ENCODE data around the gene AXL.

Gene AXL

DNA sequence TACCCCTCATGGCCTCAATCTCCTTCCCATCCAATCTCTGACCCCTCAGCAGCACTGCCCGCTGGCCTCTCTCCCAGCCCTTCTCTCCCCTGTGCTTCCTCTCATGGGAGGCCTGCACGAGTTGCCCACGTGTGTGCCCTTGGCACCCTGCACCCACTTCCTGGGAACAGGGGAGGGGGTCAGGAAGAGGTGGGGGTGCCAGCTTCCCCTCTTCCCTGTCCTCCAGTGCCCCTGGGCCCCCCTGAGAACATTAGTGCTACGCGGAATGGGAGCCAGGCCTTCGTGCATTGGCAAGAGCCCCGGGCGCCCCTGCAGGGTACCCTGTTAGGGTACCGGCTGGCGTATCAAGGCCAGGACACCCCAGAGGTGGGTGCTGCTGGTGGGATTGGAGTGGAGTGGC is 19.2 kb downstream of the AXL start:
- no peak for DNase-seq

DNA sequence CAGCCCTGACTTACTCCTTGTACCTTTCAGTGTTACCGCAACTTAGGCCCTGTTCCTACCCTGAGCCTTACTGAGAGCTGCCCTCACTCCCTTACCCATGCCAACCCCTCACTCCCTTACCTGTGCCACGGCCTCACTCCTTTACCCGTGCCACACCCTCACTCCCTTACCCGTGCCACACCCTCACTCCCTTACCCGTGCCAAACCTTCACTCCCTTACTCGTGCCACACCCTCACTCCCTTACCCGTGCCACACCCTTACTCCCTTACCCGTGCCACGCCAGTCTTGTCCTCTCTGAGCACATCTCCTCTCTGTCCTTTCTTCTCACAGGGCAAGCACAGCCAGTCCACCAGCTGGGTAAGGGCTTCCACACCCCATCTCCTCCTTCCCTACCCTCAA is 20.3 kb downstream of the AXL start:
- no peak for DNase-seq

DNA sequence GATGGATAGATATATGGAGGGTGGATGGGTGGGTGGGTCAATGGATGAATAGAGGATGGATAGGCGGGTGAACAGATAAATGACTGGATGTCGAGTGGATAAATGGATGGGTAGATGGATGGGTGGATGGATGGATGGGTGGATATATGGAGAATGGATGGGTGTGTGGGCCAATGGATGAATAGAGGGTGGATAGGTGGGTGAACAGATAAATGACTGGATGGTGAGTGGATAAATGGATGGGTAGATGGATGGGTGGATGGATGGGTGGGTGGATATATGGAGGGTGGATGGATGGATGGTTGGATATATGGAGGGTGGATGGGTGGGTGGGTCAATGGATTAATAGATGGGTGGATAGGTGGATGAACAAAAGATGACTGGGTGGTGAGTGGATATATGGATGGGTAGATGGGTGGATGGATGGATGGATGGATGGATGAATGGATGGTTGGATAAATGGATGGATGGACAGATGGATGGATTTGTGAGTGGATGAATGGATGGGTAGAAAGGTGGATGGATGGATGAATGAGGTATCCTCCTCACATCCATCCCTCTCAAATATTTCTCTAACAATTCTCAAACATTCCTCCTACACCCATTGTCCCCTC is 21.0 kb downstream of the AXL start:
- no peak for DNase-seq

DNA sequence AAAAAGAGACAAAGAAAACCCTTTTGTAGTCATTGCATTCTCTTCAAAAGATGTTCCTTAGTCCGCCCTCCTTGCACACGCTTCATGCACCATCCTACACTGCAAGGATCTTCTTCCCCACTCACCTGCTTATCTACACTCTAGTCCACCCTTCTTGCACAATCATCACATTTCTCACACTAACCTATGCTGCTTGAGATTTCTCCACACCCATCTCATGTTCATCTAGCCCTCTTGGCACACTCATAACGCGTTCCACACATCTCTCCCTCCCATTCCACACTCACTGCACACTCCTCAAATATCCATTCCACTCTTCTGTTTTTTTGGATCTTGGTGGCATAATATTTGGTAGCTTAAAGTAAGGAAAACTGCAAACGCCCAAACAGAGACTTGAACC is 22.8 kb downstream of the AXL start:
- DNase-seq: no peak

DNA sequence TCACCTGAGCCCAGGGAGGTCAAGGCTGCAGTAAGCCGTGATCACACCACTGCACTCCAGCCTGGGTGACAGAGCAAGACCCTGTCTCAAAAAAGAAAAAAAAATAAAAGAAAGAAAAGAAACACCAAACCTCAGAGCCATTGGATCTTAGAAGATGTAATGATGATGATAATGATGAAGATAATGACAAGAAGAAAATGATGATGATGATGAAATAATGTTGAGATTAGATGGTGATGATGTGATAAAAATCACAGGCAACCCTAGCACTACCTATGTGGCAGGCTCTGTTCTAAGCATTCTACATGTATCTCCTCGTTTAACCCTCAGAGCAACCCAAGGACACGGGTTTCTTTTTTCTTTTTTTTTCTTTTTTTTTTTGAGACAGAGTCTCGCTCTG is 25.1 kb downstream of the AXL start:
- no peak for DNase-seq

DNA sequence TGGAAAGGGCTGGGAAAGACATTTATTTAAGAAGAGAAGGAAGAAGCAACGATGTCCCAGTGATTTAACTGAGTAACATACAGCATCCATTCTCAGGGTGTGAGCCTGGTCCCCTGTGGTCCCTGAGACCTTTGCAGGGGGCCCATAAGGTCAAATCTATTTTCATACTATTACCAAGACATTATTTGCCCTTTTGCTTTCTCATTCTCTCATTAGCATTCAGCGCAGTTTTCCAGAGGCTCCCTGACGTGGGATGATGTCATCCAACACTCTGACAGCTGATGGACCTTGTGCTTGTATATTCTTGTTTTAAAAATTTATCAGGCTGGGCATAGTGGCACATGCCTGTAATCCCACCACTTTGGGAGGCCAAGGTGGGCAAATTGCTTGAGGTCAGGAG is 26.8 kb downstream of the AXL start:
- DNase-seq: no peak

DNA sequence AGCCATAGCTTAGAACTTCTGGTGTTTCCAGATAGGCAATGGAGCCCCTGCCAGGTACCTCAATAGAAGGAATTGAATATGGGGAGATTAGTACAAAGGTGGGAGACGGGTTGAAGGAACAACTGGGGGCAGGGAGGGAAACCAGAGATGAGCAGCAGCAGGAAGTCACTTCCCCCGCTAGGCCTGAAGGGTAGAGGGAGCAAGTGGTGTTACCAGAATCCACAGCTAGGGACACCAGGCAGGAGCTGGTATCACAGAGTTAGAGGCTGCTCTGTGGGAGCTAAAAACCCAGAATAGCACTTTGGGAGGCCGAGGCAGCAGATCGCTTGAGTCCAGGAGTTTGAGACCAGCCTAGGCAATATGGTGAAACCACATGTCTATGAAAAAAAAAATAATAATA is 29.9 kb downstream of the AXL start:
- no peak for DNase-seq

DNA sequence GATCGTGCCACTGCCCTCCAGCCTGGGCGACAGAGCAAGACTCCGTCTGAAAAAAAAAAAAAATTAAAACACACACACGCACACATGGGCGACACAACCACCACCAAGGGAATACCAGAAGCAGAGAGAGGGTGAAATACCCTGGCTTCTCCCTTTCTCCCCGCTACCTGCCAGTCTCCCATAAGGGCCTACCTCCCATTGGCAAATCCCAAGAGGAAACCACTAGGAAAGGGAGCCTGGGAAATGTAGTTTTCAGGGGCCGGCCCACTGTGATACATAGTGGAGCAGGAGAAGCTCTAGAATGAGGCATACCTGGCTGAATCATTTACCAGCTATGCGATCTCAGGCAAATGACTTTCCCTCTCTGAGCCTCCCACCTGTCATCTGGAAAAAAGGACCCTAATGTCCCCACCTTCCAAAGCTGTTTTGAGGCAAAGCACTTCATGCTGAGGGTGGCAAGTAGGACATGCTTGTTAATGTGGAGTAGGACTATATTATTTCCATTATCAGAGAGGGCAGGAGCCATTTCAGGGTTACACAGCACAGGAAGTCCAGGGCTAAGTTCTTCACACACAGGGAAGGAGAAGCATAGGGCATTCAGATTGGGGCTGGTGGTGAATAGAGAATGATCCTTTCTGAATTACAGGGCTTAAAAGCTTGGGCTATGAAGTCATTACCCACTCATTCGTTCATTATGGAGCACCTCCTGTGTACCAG is 30.8 kb downstream of the AXL start:
- DNase-seq: no peak

DNA sequence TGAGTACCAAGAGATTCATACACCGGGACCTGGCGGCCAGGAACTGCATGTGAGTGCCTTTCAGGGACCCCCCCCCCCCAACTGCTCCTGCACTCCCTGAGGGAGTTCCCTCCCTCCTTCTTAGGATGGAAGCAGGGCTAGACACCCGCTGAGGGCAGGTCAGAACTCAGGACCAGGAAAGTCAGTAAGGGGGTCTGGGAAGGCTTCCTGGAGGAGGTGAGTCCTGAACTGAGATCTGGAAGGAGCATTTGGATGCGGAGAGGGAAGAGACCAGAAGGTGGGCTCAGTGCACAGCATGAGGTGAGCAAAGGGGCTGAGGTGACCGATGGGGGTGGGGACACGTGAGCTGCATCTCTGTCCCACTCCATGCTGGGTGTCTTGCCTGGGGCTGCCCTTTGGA is 34.6 kb downstream of the AXL start:
- no peak for DNase-seq

DNA sequence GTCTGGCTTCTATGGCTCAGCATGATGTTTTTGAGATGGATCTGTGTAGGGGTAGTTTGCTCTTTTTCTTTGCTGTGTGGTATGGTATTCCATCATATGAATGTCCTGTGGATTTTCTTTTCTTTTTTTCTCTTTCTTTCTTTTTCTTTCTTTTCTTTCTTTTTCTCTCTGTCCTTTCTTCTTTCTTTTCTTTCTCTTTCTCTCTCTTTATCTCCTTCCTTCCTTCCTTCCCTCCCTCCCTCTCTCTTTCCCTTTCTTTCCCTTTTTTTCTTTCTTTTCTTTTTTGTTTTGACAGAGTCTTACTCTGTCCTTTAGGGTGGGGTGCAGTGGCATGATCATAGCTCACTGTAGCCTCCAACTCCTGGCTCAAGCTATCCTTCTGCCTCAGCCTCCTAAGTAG is 36.1 kb downstream of the AXL start:
- no peak for DNase-seq

DNA sequence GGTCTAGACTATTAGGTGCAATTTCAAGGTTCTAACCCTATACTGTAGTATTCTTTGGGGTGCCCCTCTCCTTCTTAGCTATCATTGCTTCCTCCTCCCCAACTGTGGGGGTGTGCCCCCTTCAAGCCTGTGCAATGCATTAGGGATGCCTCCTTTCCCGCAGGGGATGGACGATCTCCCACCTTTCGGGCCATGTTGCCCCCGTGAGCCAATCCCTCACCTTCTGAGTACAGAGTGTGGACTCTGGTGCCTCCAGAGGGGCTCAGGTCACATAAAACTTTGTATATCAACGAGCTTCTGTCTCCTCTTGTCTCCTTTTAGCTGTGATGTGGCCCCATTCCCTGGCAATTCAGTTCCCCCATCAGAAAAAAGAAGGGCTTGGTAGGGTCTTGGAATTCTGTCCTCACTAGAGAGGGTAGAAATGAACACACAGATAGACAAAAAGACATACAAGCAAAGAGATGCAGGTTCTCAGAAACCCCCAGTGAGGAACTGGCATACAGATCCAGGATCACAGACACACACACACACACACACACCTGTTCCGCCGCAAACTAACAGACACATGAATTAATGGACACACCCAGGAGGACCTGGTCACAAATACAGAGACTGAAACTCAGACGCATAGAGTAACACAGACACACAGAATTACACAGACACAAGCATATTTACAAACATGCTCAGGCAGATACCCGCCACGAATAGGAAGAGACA is 42.6 kb downstream of the AXL start:
- DNase-seq: no peak

DNA sequence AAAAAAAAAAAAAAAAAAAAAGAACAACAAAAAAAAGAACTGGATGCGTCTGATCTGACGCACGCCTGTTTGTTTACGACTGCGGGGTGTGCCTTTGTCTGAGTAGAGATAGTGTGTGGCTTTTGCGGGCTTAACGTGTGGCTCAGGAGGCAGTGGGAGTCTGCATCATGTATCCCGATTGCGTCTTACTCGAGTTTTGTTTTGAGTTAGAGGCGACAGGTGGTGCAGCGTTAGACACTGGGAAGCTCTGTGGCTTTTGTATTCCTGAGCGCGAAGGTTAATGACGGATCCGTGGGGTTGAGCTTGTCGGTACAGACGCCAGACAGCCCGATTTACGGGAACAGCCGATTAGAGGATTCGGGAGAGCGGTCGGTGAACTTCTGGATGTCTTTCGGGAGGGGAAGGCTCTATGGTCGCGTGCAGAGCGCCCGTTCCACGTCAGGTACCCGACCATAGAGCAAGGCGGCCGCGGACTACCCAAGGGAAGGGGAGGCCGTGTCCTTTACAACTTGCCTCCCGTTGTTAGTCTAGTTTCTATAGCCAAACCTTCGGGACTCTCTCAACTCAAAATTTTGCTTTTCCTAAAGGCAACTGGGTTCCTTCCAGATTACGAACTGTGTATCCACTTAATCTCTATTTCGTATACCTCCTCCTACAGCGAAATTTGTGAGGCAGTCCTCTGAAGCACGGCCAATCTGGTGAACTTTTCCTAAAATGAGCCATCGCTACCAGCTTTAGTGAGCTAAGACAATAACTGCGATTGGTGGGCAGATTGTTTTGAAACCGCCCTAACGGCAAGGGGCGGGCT is 44.2 kb downstream of the AXL start:
- peak; percentile 32 for DNase-seq

DNA sequence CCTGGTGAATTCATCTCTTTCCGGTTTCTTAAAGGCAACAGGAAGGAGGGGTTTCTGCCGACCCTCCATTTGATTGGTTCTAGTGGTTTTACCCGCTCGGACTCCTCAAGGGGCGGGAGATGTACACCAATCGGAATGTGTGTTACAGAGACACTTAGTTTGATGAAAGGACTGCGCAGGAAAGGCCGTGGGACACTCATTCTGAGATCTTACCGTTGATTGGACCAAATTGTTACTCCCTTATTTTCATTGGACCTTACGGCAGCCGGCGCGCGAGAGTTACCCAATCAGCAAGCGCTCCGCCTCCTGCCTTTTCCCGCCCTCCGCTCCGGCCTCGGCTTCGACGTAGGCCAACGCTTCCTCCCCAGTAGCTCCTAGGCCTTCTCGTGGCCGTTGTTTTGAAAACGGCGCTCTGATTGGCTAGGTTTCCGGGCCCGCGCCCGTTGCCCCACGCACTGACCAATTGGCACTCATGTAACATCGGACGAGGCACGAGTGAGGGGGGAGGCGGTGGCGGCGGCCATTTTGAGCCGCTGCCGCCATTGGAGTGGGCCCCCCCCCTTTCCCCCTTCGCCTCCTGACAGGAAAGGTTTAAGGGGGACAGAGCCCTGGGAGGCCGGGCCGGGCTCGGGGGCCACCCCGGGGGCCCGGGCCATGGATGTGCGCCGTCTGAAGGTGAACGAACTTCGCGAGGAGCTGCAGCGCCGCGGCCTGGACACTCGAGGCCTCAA is 45.0 kb downstream of the AXL start, which contains the start of gene HNRNPUL1:
Gene HNRNPUL1, plus strand, starts transcription at position 523 of the 731 bp plus-strand sequence. Its CDS starts 132 bp downstream, at position 655.
- peak; percentile 98 for DNase-seq

DNA sequence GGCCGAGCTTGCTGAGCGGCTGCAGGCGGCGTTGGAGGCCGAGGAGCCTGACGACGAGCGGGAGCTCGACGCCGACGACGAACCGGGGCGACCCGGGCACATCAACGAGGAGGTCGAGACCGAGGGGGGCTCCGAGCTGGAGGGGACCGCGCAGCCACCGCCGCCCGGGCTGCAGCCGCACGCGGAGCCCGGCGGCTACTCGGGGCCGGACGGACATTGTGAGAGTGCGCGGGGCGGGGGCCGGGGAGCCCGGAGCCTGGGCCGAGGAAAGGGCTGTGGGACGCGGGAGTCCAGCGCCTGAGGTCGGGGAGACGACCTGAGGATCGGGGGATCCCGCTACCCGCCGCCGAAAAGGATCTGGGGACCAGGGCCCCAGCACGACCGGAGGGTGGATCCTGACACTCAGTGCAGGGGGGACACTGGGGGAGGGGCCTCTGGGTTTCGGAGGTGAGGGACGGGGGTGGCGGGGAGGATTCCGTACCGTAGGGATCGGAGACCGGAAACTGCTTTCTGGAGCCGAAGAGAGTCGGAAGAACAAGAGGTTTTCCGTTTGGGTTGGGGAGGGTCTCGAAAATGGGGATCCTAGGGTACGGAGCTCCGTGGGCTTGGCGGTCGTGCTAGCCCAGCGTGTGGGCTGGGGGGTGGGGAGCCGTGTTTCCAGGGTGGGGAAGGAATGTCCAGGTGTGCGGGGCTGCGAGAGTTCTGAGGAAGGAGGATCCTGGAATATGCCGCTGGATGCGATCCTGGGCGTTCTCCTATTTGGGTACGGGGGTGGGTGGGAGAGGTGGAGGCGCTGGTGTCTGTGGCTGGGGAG is 45.8 kb downstream of the AXL start:
- peak; percentile 55 for DNase-seq

DNA sequence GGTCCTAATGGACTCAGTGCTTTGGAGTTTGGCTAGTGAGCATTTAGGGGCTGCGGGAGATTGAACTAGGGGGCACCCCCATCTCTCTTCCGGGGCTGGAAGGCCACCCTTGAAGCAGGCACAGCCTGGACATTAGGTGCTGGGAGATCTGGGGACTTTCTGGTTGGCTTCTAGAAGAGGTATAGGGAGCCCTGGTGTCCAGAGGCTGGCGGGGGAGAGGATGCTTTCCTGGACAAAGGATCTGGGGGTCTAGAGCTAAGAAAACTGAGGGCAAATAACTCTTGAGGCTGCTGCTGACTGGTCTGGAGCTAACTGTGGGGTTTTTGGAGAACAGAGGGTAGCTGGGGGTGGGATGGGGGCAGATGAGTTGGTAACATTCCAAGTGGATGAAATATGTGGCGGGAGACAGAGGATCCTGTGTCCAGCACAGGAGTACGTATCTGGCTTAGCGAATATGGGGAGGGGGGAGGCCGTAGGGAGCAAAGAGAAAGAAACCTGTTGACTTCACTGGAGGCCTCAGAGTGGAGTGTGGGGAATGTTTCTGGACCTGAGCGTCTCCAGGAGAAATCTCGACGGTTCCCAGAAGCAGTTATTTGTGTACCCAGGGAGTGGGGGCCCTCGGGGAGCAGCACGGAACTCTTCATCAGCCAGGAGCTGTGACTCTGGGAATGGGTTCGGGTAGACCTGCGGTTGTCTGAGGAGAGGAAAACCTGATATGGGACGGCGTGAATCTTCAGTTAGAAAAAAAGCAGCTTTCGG is 46.6 kb downstream of the AXL start:
- peak; percentile 3 for DNase-seq

DNA sequence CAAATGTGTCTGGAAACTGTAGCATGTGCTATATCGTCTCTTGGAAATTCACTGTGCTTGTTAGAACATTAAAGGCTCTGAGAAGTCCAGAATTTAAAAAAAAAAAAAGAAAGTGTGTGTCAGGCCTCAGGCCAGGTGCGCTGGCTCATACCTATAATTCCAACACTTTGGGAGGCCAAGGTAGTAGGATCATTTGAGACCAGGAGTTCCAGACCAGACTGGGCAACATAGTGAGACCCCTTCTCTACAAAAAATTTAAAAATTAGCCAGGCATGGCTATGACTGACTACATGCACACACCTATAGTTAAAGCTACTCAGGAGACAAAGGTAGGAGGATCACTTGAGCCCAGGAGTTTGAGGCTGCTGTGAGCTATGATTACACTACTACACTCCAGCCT is 50.0 kb downstream of the AXL start:
- no peak for DNase-seq

DNA sequence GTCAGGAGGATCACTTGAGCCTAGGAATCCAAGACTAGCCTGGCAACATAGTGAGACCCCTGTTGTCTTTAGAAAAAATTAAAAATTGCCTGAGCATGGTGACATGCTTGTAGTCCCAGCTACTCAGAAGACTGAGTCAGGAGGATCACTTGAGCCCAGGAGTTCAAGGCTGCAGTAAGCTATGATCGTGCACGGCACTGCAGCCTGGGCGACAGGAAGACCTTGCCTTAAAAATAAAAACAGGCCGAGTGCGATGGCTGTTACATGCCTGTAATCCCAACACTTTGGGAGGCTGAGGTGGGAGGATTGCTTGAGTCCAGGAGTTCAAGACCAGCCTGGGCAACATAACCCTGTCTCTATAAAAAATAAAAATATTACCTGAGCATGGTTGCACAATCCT is 50.5 kb downstream of the AXL start:
- DNase-seq: no peak

DNA sequence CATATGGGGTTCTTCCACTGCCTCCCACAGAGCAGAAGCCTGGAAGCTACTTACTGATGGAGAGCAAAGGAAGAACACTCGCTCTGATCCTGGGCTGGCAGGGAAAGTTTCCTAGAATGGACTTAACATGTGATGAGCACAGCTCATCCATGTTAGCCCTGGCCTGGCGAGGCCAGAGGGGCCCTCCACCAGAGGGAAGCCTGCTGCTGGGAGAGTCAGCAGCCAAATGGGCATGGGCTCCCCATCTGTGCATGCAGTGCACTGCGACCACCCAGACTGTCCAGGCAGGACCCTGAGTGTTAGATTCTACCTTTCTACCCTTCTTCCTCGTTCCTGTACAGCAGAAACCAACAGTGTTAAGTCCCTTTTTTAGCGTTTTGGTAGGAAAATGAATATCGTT is 54.1 kb downstream of the AXL start:
- no peak for DNase-seq

DNA sequence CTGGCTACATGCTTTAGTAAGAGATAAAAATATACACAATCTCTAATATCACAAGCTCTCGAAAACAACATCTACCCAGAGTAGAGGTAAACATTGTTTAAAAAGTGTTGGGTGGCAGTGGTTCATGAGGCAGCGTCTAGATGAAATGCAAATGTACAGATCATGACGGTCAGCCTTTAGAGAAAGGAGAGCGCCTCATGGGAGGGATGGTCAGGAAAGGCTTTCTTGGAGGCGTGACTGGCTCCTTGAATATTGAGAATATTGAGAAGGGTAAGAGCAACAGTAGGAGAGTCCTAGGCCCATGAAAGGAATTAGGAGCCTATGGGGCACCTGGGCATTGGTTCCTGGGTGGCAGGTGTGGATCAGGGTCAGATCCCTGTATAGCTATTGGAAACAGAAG is 55.8 kb downstream of the AXL start:
- no peak for DNase-seq

DNA sequence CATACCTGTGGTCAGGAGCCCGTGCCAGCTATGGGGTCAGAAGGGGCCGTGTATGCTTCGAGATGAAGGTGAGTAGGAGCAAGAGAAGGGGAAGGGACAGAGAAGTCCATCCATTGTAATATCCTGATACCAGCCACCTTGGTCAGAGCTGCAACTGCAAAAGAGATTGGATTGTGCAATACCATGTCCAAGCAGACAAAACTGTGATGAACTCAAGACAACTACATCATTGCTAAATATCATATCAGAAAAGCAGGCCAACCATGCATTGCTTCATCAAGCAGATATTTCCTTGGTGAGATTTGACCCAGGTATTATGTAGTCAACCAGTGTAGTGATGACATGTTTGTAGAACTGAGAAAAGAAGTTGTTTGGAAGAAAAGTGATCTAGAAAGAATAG is 57.2 kb downstream of the AXL start:
- no peak for DNase-seq

DNA sequence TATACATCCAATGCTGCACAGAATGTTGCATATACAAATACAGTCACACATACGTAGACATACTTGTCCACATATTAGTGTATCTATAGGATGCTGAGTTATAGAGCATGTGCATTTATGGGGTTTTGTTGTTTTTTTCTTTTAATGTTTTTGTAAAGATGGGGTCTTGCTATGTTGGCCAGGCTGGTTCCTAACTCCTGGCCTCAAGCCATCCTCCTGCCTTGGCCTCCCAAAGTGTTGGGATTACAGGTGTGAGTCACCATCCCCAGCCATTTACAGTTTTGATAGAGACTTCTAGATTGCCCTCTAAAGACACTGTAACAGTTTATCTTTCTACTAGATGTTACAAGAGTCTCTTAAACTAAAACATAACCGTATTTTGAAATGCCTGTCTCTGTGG is 59.5 kb downstream of the AXL start:
- no peak for DNase-seq

Data from RPMI8226 (cell line).